GM12872 (cell line): Measurements from ENCODE around the gene MSI2.

ENCODE experiments used
- TF ChIP-seq, protein P1 (sequence below): IDR thresholded peaks from 3 replicates; pipeline ENCODE4 v1.5.1; 2011; ENCODE audit warnings: low read depth, mild to moderate bottlenecking, low read length, moderate library complexity; ENCODE audit not compliant: insufficient read depth

MSI2 gene

GRCh38 chr17:57424777-57425188, 168.5 kb downstream of the MSI2 start:
- TF ChIP-seq, protein P1, sequence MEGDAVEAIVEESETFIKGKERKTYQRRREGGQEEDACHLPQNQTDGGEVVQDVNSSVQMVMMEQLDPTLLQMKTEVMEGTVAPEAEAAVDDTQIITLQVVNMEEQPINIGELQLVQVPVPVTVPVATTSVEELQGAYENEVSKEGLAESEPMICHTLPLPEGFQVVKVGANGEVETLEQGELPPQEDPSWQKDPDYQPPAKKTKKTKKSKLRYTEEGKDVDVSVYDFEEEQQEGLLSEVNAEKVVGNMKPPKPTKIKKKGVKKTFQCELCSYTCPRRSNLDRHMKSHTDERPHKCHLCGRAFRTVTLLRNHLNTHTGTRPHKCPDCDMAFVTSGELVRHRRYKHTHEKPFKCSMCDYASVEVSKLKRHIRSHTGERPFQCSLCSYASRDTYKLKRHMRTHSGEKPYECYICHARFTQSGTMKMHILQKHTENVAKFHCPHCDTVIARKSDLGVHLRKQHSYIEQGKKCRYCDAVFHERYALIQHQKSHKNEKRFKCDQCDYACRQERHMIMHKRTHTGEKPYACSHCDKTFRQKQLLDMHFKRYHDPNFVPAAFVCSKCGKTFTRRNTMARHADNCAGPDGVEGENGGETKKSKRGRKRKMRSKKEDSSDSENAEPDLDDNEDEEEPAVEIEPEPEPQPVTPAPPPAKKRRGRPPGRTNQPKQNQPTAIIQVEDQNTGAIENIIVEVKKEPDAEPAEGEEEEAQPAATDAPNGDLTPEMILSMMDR = no peak

GRCh38 chr17:57425431-57425830, 169.1 kb downstream of the MSI2 start:
- TF ChIP-seq, protein P1 = no peak

DNA sequence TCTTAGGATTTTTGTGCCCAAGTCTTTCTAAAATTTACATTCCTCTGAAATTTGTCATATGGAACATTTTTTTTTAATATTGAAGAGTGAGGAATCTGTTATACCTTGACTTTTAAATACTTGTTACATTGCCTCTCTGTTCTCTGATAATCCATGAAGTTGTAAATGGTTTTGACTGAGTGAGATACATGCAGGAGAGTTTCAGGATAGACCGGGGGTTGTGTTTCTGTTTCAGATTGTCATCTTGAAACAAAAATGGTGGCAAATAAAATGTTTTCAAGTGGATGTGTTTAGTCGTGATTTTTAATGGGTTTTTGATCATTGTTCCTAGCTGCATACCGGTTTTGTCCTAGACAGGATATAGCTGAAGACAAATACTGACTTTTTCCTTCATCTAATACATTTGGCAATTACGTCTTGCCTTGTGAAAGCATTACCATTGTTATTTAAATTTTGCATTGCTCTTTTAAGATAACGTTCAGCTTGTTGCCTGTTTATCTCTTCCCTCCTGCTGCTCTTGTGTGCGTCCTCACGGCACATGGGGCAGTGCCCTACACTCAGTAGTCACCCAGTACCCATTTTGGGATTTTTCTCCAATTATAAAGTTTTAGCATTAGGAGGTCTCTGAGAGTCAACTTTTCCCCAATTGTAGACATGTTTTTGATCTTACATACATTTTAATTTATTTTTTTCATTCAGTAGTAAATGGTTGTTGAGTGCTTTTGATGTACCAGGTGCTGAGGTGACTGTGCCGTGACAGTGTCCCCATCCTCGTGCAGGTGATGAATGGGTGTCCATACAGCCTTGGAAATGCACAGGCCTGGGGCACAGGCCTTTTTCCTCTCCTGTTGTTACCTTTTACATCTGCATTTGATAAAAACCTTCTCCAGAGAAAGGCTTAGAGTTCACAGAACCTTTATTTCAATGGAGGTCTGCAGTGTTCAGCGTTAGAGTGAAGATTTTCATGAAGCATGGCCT, 169.9 kb downstream of the MSI2 start:
- TF ChIP-seq, protein P1 = no peak

DNA sequence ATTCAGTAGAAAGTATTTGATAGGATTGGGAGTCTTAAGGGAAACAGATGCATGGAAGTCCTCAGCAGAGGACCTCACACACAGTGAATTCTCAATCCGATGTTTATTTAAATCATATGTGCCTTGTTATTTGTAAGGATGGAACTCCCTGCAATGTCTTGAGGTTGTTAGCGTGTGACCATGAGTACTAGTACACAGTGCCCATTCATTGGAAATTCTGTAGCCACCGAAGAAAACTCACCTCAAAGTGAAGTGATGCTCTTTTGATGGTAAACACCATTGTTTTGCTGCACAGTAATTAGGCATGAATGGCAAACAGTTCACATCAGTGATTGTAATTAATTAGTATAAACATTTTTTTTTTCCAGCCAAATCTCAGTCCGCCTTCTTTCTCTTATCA, 173.6 kb downstream of the MSI2 start:
- TF ChIP-seq, protein P1 = no peak

DNA sequence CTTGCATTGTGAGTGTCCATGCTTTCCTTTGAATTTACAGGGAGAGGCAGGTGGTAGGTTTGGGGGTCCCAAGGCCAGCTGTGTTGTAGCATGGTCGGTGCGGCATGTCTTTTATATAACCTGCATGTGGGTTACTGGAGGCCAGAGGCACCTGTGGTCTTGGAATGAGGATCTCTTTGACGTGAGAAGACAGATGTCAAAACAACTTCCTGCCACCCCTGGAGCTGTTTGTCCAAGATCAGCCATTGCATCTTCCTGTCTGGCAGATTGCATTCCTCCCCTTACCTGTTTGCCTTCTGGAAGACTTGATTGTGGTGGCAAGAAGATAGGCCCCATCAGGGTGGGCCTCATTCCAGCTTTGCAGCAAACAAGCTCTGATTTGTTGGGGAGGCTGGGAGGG, 175.1 kb downstream of the MSI2 start:
- TF ChIP-seq, protein P1 = no peak

DNA sequence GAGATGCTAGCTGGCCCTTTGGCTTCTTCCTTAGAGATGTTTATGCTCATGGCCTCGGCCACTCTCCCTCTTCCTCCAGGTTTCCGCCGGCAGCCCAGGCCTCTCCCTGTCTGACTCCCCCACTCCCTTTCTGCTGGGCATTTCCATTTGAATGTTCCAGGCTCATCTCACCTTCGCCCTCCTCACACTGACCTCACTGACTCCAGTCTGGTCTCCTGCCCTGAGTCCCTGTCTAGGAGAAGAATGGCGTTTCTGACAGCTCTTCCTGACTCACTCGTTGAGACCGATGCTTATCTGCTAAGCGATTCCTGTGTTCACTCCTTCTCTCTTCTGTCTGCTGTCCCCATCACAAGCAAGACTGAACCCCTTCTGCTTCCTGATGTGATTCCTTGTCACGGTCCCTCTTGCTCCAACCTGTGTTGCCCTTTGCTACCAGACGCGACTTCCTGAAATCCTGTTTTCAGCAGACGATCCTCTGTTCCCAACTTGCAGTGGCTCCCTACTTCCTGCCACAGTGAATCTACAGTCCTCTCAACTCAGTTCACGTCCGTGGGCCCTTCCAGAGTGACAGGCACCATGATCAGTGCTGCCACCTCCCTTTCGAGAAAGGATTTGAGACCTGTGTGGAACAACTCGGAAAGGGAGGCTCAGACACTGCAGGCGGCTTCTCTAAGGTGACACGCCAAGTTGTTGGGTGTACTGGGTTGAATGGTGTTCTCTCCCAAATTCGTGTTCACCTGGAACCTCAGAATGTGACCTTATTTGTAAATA, 176.4 kb downstream of the MSI2 start:
- TF ChIP-seq, protein P1 = no peak

- TF ChIP-seq, protein P1 = no peak
These were observed 177.1 kb downstream of the MSI2 start for GRCh38 chr17:57433452-57433851.
